ENCODE results near the gene ADORA2A. TPM values are rescaled to one million over a fixed set of nuclear protein-coding genes. Genes with fewer than 3 reads are reported as not detected.

The ADORA2A gene
- polyA plus RNA-seq, 1 donor (not counting 4 experiments of a cell fraction or from before 2014, with no cell fraction given), result 0.20 TPM

Other genes starting within 250 kb of the ADORA2A start
- gene SUSD2, start 246.1 kb upstream of the ADORA2A start, polyA plus RNA-seq, result 0.01 to 0.10 TPM (median 0.03 TPM) in 3 replicates
- gene GGT5, start 182.5 kb upstream of the ADORA2A start, polyA plus RNA-seq, result not detected in 3 replicates
- gene SPECC1L, start 156.8 kb upstream of the ADORA2A start, polyA plus RNA-seq, result 14.5 to 19.3 TPM (median 19.3 TPM) in 3 replicates
- 0.03 TPM in 1 of 3 replicates, not detected in the others for gene UPB1, start 67.7 kb downstream of the ADORA2A start, polyA plus RNA-seq
- 43.0 to 71.1 TPM (median 59.0 TPM) in 3 replicates for gene GUCD1, start 127.5 kb downstream of the ADORA2A start, polyA plus RNA-seq
- 133 to 275 TPM (median 135 TPM) in 3 replicates for gene SNRPD3, start 128.4 kb downstream of the ADORA2A start, polyA plus RNA-seq
- 4.3 to 10.5 TPM (median 4.9 TPM) in 3 replicates for gene LRRC75B, start 165.5 kb downstream of the ADORA2A start, polyA plus RNA-seq
- 5.8 to 20.1 TPM (median 6.2 TPM) in 3 replicates for gene GGT1, start 175.6 kb downstream of the ADORA2A start, polyA plus RNA-seq